ENCODE data around the gene KY.

The KY gene

GRCh38 chr3:134636406-134636805 is 14.4 kb downstream of the KY start:
- no peak for DNase-seq
- intact Hi-C loops (cut with DNase I; ENCODE audit: low total_unique reads), result no loop called here
- no peak overlapping the region for H3K4me3 ChIP-seq
- H3K36me3 ChIP-seq, result no peaks in the 10 kb centered on the region
- no peaks in the 10 kb centered on the region for H3K4me1 ChIP-seq
- peaks cover 0 to 3% (median 0%) of the 10 kb centered on the region in 3 donors for H3K9me3 ChIP-seq
- no peak for TF ChIP-seq CTCF (IDR thresholded peaks at IDR 0.05)
- no peaks in the 10 kb centered on the region for H3K27me3 ChIP-seq
- no peak overlapping the region for H3K27ac ChIP-seq

DNA sequence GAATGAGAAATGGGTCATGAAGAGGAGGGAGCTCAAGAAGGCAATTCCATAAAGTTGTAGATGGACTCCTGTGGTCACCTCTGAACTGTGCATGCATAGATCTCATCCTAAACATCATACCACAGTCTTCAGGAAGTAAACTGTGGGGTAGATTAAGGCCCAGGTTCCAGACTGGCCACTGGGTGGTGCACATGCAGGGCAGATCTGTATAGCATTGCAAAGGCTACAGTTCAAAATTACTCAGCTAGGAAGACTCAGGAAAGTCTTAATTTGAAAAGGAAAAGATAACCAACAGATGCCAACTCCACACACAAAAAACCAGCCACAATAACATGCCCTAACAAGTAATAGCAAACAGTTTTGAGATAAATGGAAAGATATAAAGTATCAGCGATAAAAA is 20.3 kb downstream of the KY start:
- H3K27ac ChIP-seq, result no peak overlapping the region
- H3K9me3 ChIP-seq, result peaks cover 0 to 18% (median 0%) of the 10 kb centered on the region in 3 donors
- intact Hi-C loops (cut with DNase I; ENCODE audit: low total_unique reads), result no loop called here
- no peak for TF ChIP-seq CTCF (IDR thresholded peaks at IDR 0.05)
- H3K36me3 ChIP-seq, result no peaks in the 10 kb centered on the region
- H3K4me3 ChIP-seq, result no peak overlapping the region
- H3K4me1 ChIP-seq, result no peaks in the 10 kb centered on the region
- no peak for DNase-seq
- H3K27me3 ChIP-seq, result no peaks in the 10 kb centered on the region

DNA sequence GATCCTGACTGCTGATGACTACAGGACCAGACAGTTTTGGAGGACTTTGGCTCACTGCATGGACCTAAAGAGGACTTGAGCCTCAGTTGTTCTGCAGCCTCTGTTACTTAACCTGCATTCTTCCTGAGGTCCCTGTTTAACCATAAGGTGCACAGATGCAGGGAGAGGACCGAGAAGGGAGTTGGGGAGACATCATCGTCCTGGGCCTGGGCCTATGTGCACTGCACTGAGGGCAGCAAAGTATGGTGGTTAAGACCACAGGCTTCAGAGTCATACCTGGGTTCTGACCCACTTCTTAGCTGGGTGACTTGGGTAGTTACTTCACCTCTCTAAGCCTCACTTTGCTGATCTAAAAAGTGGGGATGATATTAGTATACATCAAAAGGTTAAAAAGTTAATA is 21.9 kb downstream of the KY start:
- TF ChIP-seq CTCF (IDR thresholded peaks at IDR 0.05), result no peak
- Histone ChIP-seq H3K27ac (no peak overlapping the region), H3K9me3 (peaks cover 0 to 15% (median 0%) of the 10 kb centered on the region in 3 donors), H3K27me3 (no peaks in the 10 kb centered on the region), H3K36me3 (no peaks in the 10 kb centered on the region), H3K4me3 (no peak overlapping the region), H3K4me1 (no peaks in the 10 kb centered on the region)
- no peak for DNase-seq
- intact Hi-C loops (cut with DNase I; ENCODE audit: low total_unique reads), result no loop called here

- H3K36me3 ChIP-seq, result no peaks in the 10 kb centered on the region
- DNase-seq, result no peak
- TF ChIP-seq CTCF (IDR thresholded peaks at IDR 0.05), result no peak
These were observed 23.0 kb downstream of the KY start for GRCh38 chr3:134627831-134628230.

DNA sequence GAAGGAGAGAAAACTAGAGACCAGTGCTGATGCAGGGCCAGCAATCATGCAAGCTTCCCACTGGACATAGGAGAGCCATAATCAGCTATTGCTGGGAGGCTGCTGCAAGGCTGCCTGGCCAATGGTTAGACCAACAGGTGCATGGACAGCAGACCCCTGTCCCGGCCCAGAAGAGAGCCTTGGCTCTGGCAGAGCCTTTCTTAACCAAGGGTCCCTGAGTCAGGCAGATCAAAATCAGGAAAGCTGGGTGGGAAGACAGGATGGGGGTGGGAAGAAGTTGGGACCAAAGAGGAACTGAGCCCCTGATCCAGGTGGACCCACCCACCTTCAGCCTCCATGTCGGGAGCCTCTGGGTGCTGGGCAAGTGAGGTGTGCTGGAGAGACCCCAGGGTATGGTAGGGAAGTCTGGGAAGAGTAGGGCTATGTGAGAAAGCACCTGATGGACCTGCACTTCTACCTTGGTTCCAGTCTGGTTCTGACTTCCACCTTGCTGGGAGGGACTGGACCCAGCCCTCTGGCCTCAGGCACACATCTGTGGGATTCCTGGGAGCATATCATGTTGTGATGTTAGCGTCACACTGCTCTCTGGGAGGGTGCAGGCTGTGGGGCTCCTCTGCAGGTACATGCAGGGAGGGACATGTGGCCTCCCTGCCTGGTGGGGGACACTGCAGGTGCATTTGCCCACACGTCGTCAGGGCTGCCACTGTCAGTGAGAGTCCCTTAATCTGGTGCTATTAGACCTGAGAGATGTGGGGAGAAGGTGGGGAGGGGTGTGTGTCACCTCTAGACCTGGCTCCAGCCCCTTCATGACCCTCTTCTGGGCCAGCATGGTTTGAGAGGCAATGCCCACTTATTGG is 24.7 kb downstream of the KY start:
- Histone ChIP-seq H3K27me3 (no peaks in the 10 kb centered on the region), H3K36me3 (no peaks in the 10 kb centered on the region), H3K4me3 (no peak overlapping the region), H3K4me1 (no peaks in the 10 kb centered on the region), H3K27ac (no peak overlapping the region), H3K9me3 (peaks cover 0 to 15% (median 0%) of the 10 kb centered on the region in 3 donors)
- DNase-seq, result no peak
- intact Hi-C loops (cut with DNase I; ENCODE audit: low total_unique reads), result no loop called here
- no peak for TF ChIP-seq CTCF (IDR thresholded peaks at IDR 0.05)

More at GRCh38 chr3:134627831-134628230, 23.0 kb downstream of the KY start:
- H3K27me3 ChIP-seq, result no peaks in the 10 kb centered on the region
- no peak overlapping the region for H3K27ac ChIP-seq
- peaks cover 0 to 15% (median 0%) of the 10 kb centered on the region in 3 donors for H3K9me3 ChIP-seq
- H3K4me3 ChIP-seq, result no peak overlapping the region
- H3K4me1 ChIP-seq, result no peaks in the 10 kb centered on the region
- intact Hi-C loops (cut with DNase I; ENCODE audit: low total_unique reads), result no loop called here

Measured in tibial artery (tissue), 4 donors.